OCI-LY1 (cell line): ENCODE measurements around the gene CD40.

Experiments
- H2AFZ ChIP-seq: fragments of 200-600 bp; sonication (generic), shearing (Covaris generic); 2 replicates; pipeline ENCODE4 v1.6.0; 2014; ENCODE audit warnings: antibody characterized with exemption, mild to moderate bottlenecking, low read length
- H3F3A ChIP-seq: fragments of 200-600 bp; sonication (generic), shearing (Covaris generic); 2 replicates; pipeline ENCODE4 v1.6.0; 2014; ENCODE audit warnings: mild to moderate bottlenecking, antibody characterized with exemption, low read length, moderate library complexity; ENCODE audit not compliant: insufficient read depth
- H3K27ac ChIP-seq: fragments of 200-600 bp; sonication (generic); 2 replicates; pipeline ENCODE4 v1.5.1; 2014; ENCODE audit warnings: low read length, mixed run types, mild to moderate bottlenecking, low read depth; ENCODE audit not compliant: poor library complexity, severe bottlenecking
- H3K27me3 ChIP-seq: fragments of 200-600 bp; sonication (generic); 2 replicates; pipeline ENCODE4 v1.6.0; 2014; ENCODE audit warnings: antibody characterized with exemption, mild to moderate bottlenecking, low read length, moderate library complexity; ENCODE audit not compliant: insufficient read depth
- H3K36me3 ChIP-seq: fragments of 200-600 bp; sonication (generic); 2 replicates; pipeline ENCODE4 v1.6.1; 2014; ENCODE audit warnings: mild to moderate bottlenecking, antibody characterized with exemption, low read length, moderate library complexity, mixed read lengths; ENCODE audit not compliant: insufficient read depth
- H3K4me1 ChIP-seq: fragments of 200-600 bp; sonication (generic); 2 replicates; pipeline ENCODE4 v1.5.1; 2014; ENCODE audit warnings: mild to moderate bottlenecking, low read length, moderate library complexity; ENCODE audit not compliant: insufficient read depth, severe bottlenecking
- H3K4me2 ChIP-seq: fragments of 200-600 bp; sonication (generic), shearing (Covaris generic); 2 replicates; pipeline ENCODE4 v1.6.1; 2014; ENCODE audit warnings: low read length
- H3K4me3 ChIP-seq: fragments of 200-600 bp; sonication (generic); 2 replicates; pipeline ENCODE4 v1.5.1; 2014; ENCODE audit warnings: low read length, low read depth, mild to moderate bottlenecking, mixed read lengths; ENCODE audit not compliant: poor library complexity, severe bottlenecking
- H3K79me2 ChIP-seq: fragments of 200-600 bp; shearing (Covaris generic); 2 replicates; pipeline ENCODE4 v1.6.1; 2016; ENCODE audit warnings: mixed run types, low read length, mixed read lengths; ENCODE audit not compliant: insufficient read depth
- H3K9ac ChIP-seq: fragments of 200-600 bp; sonication (generic), shearing (Covaris generic); 2 replicates; pipeline ENCODE4 v1.6.1; 2014; ENCODE audit warnings: mild to moderate bottlenecking, low read length, mixed read lengths
- H3K9me2 ChIP-seq: fragments of 200-600 bp; sonication (generic), shearing (Covaris generic); 2 replicates; pipeline ENCODE4 v1.6.1; 2014; ENCODE audit warnings: low read depth, mild to moderate bottlenecking, low read length, mixed read lengths
- H3K9me3 ChIP-seq: fragments of 200-600 bp; shearing (Covaris generic); 2 replicates; pipeline ENCODE4 v1.6.1; 2014; ENCODE audit warnings: low read length, mixed read lengths
- H4K20me1 ChIP-seq: fragments of 200-600 bp; sonication (generic), shearing (Covaris generic); 2 replicates; pipeline ENCODE4 v1.6.0; 2016; ENCODE audit warnings: mild to moderate bottlenecking, low read length; ENCODE audit not compliant: insufficient read depth
- EZH2 ChIP-seq: fragments of 200-600 bp; sonication (generic), shearing (Covaris generic); IDR thresholded peaks from 2 replicates; pipeline ENCODE4 v1.8.0; 2017; ENCODE audit warnings: borderline replicate concordance, mixed run types, mild to moderate bottlenecking, antibody characterized with exemption, low read length, moderate library complexity, mixed read lengths
- TF ChIP-seq, protein P1 (sequence below): fragments of 200-600 bp; sonication (generic), shearing (Covaris generic); IDR thresholded peaks from 2 replicates; pipeline ENCODE4 v1.5.1; 2017; ENCODE audit warnings: mild to moderate bottlenecking, antibody characterized with exemption, low read length, moderate library complexity, mixed read lengths

Gene CD40

DNA sequence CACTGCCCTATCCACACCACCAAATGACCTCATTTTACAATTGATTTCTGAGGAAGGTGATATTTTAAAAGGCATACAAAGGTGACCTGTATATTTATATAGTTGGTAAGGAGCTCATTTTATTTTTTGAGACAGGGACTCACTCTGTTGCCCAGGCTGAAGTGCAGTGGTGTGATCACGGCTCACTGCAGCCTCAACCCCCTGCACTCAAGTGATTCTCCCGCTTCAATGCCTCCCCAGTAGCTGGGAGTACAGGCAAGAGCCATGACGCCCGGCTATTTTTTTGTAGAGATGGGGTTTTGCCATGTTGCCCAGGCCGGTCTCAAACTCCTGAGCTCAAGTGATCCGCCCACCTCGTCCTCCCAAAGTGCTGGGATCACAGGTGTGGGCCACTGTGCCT, 41.3 kb upstream of the CD40 start:
- Histone ChIP-seq H3K27me3 (no peaks in the 10 kb centered on the region), H3K4me3 (no peak overlapping the region), H3K4me2 (no peak overlapping the region), H3K36me3 (peaks cover 45% of the 10 kb centered on the region), H2AFZ (no peak overlapping the region), H3K9me2 (no peaks in the 10 kb centered on the region), H3K27ac (no peak overlapping the region), H4K20me1 (no peaks in the 10 kb centered on the region), H3K9ac (no peak overlapping the region), H3F3A (no peaks in the 10 kb centered on the region), H3K4me1 (no peaks in the 10 kb centered on the region), H3K79me2 (peaks cover 26% of the 10 kb centered on the region), H3K9me3 (no peaks in the 10 kb centered on the region)
- TF ChIP-seq, protein P1, sequence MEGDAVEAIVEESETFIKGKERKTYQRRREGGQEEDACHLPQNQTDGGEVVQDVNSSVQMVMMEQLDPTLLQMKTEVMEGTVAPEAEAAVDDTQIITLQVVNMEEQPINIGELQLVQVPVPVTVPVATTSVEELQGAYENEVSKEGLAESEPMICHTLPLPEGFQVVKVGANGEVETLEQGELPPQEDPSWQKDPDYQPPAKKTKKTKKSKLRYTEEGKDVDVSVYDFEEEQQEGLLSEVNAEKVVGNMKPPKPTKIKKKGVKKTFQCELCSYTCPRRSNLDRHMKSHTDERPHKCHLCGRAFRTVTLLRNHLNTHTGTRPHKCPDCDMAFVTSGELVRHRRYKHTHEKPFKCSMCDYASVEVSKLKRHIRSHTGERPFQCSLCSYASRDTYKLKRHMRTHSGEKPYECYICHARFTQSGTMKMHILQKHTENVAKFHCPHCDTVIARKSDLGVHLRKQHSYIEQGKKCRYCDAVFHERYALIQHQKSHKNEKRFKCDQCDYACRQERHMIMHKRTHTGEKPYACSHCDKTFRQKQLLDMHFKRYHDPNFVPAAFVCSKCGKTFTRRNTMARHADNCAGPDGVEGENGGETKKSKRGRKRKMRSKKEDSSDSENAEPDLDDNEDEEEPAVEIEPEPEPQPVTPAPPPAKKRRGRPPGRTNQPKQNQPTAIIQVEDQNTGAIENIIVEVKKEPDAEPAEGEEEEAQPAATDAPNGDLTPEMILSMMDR = no peak
- no peak for TF ChIP-seq EZH2

DNA sequence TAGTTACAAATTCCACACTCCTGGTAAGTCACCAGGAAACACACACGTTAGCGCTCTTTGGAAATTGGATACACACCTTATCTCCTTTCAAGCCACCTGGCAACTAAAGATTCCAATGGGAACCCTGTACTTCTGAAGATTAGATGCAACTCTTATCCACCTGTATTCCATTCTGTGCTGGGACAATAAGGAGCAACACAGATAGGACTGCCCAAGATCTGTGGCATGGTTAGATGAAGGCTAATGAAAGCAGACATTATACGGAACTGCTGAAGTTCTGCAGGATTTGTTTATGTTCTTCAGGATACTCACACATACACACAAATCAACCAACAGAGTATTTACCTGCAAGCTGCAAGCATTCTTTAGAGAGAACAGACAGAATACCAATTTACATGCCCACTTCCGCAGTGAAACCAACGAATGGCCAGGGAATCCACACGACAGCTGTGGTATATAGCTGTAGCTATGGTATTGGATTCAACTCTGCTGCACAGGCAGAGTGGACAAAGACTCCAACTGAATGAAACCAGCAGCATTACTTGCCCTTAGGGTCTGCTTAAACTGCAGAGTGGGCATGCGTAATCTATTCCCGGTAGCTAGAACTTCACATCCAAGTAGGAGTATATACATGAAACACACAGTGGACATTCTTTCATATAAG, 40.3 kb upstream of the CD40 start:
- peaks cover 36% of the 10 kb centered on the region for H3K79me2 ChIP-seq
- H3K9me3 ChIP-seq = no peaks in the 10 kb centered on the region
- peaks cover 45% of the 10 kb centered on the region for H3K36me3 ChIP-seq
- H3F3A ChIP-seq = no peaks in the 10 kb centered on the region
- no peak overlapping the region for H2AFZ ChIP-seq
- H3K27me3 ChIP-seq = no peaks in the 10 kb centered on the region
- H3K27ac ChIP-seq = no peak overlapping the region
- 0 out of 2 replicates have a peak, but pooled peaks cover under 1% of the 10 kb centered on the region for H4K20me1 ChIP-seq
- H3K4me1 ChIP-seq = peaks cover 7% of the 10 kb centered on the region
- TF ChIP-seq, protein P1 = no peak
- TF ChIP-seq EZH2 = no peak
- H3K4me2 ChIP-seq = no peak overlapping the region
- H3K4me3 ChIP-seq = no peak overlapping the region
- H3K9me2 ChIP-seq = no peaks in the 10 kb centered on the region
- H3K9ac ChIP-seq = no peak overlapping the region

DNA sequence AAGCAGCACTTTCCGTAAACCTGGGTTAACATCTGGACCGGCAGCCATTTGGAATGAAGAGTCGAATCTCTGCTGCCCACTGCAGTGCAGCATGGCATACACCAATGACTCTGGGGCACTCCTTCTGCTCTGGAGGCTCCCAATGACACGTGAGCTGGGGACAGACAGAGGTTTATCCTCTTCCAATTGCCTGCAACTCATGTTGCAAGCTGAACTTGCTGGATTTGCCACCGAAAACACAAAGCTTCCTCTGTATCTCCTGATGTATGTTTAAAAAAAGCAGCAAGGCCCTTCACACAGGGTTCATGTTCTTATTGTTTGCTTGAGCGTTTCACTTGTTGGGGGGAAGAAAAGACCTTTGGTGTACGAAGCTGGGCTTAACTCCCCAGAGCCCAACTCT, 39.2 kb upstream of the CD40 start:
- Histone ChIP-seq H3K9ac (no peak overlapping the region), H2AFZ (no peak overlapping the region), H3K27me3 (no peaks in the 10 kb centered on the region), H4K20me1 (0 out of 2 replicates have a peak, but pooled peaks cover 3% of the 10 kb centered on the region), H3K4me2 (no peak overlapping the region), H3K36me3 (peaks cover 45% of the 10 kb centered on the region), H3K27ac (no peak overlapping the region), H3K4me1 (peaks cover 7% of the 10 kb centered on the region), H3K9me2 (no peaks in the 10 kb centered on the region), H3K9me3 (no peaks in the 10 kb centered on the region), H3K4me3 (no peak overlapping the region), H3F3A (no peaks in the 10 kb centered on the region), H3K79me2 (peaks cover 47% of the 10 kb centered on the region)
- TF ChIP-seq EZH2 = no peak
- TF ChIP-seq, protein P1 = no peak
